ENCODE measurements around the gene SYTL5. TPM values are rescaled to one million over a fixed set of nuclear protein-coding genes. Genes with fewer than 3 reads are reported as not detected.
A peak's percentile ranks its signal among the peaks of the same experiment; 100 is the strongest.

Gene SYTL5
- 10 to 100 TPM in 1 of 3 donors, 1 to 10 TPM in 2; 3.0 to 11.5 (median 9.4) TPM for total RNA-seq
- long read RNA-seq, donor 1, full-length matches to known transcripts, result 1 of 2 reads
- long read RNA-seq, donor 1, partial matches to known transcripts, result 1 of 2 reads
- long read RNA-seq, donor 1, other reads (novel, unspliced or antisense), result 0 of 2 reads
- long read RNA-seq, donor 2, partial matches to known transcripts, result 2 of 4 reads
- long read RNA-seq, donor 2, other reads (novel, unspliced or antisense), result 2 of 4 reads

DNA sequence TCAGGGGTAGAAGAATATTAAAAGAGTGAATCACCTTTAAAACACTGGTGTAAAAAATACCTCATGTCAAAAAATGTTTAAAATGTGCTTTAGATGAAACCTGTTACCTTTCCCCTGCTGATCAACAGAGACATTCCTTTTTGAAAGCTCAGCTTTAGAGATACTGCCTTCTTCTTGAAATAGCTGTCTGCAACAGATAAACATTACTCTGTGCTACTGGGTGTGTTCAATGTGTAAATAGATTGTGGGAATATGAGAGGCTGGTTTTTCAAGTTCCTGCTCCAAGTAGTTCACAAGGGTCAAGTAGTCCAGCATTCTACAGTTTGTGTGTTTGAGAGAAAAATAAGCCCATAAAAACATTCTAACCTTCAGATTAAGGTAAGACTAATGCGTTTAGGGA is at the start of gene SYTL5:
SYTL5 (plus strand) TSS at position 263 of the 400 bp plus-strand sequence. CDS start 27,337 bp downstream, outside the sequence.
- Histone ChIP-seq H3K9me3 (no peaks in the 10 kb centered on the region), H3K4me1 (ENCODE audit: low read depth) (no peaks in the 10 kb centered on the region), H3K36me3 (ENCODE audit: low read depth) (no peaks in the 10 kb centered on the region), H3K4me3 (no peak within 1 kb of the TSS)
- DNase-seq, result peak in 1 of 3 donors; percentile 34
- TF ChIP-seq, protein P1, sequence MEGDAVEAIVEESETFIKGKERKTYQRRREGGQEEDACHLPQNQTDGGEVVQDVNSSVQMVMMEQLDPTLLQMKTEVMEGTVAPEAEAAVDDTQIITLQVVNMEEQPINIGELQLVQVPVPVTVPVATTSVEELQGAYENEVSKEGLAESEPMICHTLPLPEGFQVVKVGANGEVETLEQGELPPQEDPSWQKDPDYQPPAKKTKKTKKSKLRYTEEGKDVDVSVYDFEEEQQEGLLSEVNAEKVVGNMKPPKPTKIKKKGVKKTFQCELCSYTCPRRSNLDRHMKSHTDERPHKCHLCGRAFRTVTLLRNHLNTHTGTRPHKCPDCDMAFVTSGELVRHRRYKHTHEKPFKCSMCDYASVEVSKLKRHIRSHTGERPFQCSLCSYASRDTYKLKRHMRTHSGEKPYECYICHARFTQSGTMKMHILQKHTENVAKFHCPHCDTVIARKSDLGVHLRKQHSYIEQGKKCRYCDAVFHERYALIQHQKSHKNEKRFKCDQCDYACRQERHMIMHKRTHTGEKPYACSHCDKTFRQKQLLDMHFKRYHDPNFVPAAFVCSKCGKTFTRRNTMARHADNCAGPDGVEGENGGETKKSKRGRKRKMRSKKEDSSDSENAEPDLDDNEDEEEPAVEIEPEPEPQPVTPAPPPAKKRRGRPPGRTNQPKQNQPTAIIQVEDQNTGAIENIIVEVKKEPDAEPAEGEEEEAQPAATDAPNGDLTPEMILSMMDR (IDR thresholded peaks at IDR 0.05), result no peak
- ATAC-seq, result peak; percentile 98
- intact Hi-C loops (cut with DNase I, micrococcal nuclease), result no loop called here

DNA sequence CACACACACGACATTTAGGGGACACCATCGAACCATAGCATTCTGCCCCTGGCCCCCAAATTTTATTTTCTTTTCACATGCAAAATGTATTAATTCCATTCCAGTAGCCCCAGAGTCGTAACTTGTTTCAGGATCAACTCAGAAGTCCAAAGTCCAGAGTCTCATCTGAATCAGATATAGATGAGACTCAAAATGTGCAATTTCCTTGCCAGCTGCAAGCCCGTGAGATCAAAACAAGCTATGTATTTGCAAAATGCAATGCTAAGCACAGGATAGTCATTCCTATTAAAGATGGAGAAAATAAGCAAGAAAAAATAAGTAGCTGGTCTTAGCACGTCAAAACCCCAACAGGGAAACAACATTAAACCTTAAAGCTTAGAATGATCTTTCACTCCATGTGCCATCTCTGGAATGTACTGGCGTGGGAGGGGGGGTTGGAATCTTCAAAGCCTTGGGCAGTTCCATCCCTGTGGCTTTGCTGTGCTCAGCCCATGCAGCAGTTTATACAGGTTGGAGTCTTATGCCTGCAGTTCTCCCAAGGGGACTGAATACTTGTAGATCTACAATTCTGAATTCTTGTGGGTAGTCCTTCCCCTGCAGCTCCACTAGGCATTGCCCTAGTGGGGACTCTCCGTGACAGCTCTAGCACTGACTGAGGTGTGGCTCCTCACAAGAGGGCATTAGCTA is 47.7 kb upstream of the SYTL5 start:
- intact Hi-C loops (cut with DNase I, micrococcal nuclease), result no loop called here
- no peak overlapping the region for H3K4me3 ChIP-seq
- H3K36me3 ChIP-seq (ENCODE audit: low read depth), result no peaks in the 10 kb centered on the region
- no peaks in the 10 kb centered on the region for H3K4me1 ChIP-seq (ENCODE audit: low read depth)
- DNase-seq, result no peak
- TF ChIP-seq, protein P1 (IDR thresholded peaks at IDR 0.05), result no peak
- no peak for ATAC-seq
- no peaks in the 10 kb centered on the region for H3K9me3 ChIP-seq

DNA sequence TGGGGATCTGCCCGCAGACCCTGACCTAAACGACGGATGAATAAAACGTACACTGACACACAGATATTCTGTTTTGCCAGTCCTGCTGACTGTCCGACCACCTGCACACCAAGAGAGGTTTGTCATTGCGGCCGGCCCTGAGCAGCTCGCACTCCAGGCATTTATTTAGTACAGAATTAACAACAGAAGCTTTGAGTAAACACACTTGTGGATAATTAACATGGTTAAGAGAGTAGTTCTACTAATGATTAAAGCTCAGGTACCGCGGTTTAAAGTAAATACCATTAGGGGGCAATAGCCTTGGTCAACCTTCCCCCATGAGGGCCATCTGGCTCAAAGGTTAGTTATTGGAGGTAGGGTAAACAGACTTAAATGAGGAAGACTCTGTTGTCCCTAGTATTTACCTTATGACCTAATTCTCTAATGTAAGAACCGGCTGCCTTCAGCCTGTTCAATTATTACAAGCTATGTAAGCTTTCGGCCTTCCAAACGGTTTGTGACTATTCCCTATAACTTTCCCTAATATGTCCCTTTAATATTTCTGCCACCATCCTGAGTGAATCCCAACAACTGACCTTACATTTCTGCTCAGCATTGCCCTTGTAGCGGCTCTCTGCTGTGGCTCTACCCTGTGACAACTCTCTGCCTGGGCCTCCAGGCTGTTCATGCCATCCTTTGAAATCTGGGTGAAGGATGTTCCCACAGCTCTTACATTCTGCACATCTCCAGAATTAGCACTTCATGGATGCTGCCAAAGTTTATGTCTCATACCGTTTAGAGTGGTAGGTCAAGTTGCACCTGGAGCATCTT is 46.9 kb upstream of the SYTL5 start:
- no peaks in the 10 kb centered on the region for H3K36me3 ChIP-seq (ENCODE audit: low read depth)
- H3K4me1 ChIP-seq (ENCODE audit: low read depth), result no peaks in the 10 kb centered on the region
- intact Hi-C loops (cut with DNase I, micrococcal nuclease), result no loop called here
- no peak overlapping the region for H3K4me3 ChIP-seq
- ATAC-seq (no peak), DNase-seq (no peak)
- H3K9me3 ChIP-seq, result no peaks in the 10 kb centered on the region
- TF ChIP-seq, protein P1 (IDR thresholded peaks at IDR 0.05), result no peak

DNA sequence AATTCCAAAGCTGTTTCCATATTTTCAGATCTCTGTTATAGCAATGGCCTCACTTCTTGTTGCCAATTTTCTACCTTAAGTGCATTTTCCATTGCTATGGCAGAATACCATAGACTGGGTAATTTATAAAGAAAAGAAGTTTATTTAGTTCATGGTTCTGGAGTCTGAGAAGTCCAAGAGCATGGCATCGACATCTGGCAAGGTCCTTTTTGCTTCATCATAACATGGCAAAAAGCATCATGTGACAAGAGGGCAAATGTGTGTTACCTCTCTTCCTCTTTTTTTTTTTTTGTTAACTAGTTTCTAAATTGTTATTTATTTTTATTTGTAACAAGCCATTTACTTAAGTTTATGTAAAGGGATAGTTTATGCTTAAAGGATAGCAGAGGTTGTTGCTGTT is 45.2 kb upstream of the SYTL5 start:
- ATAC-seq (no peak), DNase-seq (no peak)
- Histone ChIP-seq H3K4me1 (ENCODE audit: low read depth) (no peaks in the 10 kb centered on the region), H3K9me3 (no peaks in the 10 kb centered on the region), H3K36me3 (ENCODE audit: low read depth) (no peaks in the 10 kb centered on the region), H3K4me3 (no peak overlapping the region)
- TF ChIP-seq, protein P1 (IDR thresholded peaks at IDR 0.05), result no peak
- intact Hi-C loops (cut with DNase I, micrococcal nuclease), result no loop called here

DNA sequence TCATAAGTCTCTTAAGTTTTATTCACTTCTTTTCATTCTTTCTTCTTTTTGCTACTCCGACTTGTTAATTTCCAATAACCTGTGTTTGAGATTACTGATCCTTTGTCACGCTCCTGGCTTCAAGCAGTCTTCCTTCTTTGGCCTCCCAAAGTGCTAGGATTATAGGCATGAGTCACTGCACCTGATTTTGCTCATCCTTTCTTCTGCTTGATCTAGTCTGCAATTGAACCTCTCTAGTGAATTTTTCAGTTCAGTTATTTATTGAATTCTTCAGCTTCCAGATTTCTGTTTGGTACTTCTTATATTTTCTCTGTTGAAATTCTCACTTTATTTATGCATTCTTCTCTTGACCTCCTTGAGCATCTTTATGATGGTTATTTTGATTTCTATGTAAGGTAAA is 38.6 kb upstream of the SYTL5 start:
- Histone ChIP-seq H3K9me3 (no peaks in the 10 kb centered on the region), H3K4me3 (no peak overlapping the region), H3K36me3 (ENCODE audit: low read depth) (no peaks in the 10 kb centered on the region), H3K4me1 (ENCODE audit: low read depth) (no peaks in the 10 kb centered on the region)
- DNase-seq (no peak), ATAC-seq (no peak)
- intact Hi-C loops (cut with DNase I, micrococcal nuclease), result no loop called here
- TF ChIP-seq, protein P1 (IDR thresholded peaks at IDR 0.05), result no peak

Measured in mucosa of descending colon (tissue), 3 donors.